ENCODE measurements around the gene SOCS1.
A peak's percentile ranks its signal among the peaks of the same experiment; 100 is the strongest.
"Not testable (repeated sequence)": the region's sequence is repeated elsewhere in the genome, so short reads cannot be mapped to it uniquely, and the experiment has no call there.

Gene SOCS1, protein sequence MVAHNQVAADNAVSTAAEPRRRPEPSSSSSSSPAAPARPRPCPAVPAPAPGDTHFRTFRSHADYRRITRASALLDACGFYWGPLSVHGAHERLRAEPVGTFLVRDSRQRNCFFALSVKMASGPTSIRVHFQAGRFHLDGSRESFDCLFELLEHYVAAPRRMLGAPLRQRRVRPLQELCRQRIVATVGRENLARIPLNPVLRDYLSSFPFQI
- 25.0 to 68.1 reads per million in 2 donors for total RNA-seq

DNA sequence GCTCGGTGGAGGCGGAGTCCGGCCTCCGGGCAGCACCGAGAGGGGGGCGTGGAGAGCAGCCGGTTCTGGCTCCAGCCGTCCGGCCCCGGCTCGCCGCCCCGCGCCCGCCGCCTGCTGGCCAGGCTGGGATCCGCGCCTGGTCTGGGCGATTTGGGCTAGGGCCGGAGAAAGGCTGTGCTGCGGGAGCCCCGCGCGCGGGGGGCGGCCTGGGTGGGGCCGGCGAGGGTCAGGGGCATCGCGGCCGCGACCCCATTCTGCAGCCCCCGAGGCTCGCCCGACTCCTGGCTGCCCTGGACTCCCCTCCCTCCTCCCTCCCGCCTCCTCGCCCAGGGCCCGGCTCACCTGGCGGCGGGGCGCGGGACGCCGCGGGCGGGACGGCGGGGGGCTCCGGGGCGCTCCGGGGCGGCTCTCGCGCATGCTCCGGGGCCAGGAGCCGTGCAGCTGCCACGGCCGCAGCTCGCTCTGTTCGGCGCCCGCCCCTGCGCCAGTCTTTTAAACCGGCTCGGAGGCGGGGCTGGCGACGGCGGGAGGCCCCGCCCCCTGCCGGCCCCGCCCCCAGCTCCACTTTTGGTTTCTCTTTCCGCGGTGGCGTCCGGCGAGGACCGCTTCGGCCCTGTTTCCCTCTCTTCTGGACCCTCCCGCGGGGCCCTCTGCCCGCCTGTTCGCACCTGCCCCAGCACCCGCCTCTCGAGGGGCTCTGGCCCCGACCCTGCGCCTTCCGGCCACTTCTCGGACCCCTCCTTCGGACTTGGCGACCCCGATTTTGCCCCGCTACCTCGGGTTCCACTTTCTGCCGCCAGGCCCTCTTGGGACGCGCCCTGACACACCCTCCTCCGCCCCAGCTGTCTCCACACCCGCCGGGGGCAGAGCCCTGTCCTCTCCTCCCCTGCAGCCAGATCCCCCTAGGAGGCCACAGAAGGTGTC lies at the start of gene SOCS1:
SOCS1 (minus strand) TSS at position 468 of the 924 bp plus-strand sequence. CDS start 726 bp downstream, outside the sequence.
- peak; percentile 82 for DNase-seq

DNA sequence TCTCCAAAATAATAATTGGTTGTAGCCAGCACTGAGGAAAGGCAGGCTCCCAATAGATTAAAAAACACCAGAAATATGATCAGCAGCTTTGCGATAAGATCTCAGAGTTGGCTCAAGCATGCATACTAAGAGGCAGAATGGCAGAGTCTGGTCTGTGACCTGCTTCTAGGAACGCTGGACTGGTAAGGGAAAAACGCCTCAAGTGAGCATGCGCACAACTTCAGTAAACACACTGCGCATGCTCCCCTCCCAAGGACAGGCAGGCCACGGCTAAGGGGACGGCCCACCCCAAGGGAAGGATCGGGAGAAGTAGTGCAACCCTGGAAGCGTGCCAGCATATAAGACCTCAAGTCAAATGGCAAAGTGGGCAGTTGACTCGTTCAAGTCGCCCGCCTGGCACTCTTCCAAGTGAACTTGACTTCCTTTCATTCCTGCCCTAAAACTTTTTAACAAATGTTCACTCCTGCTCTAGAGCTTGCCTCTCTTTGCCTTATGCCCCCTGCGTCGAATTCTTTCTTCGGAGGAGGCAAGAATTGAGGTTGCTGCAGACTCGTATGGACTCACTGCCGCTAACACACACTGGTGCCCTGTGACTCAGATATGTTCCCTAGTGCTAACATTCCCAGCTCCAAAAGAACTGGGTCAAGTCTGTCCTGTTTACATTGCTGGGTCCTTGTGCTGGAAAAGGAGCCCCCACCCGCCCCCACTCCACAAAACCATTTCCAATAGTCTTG lies 47.6 kb upstream of the SOCS1 start:
- no peak for DNase-seq

DNA sequence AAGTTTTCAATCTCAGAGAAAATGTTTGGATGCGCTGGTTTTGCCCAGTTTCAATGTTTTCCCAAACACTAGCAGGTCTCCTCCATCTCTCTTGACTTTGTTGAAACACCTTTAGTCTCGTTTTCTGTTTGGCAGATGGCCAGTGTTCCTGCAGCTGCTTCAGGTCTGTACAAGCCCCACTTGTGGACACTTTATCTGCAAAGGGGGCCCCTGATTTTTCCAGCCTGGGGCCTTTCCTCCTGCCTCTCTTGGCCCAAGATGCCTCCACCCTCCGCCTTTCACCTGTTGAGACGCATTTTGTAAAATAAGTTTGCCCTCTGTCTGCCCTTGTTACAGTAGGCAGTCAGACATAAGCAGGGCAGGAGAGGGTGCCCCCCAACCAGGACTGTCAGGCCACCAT lies 47.0 kb upstream of the SOCS1 start:
- no peak for DNase-seq

DNA sequence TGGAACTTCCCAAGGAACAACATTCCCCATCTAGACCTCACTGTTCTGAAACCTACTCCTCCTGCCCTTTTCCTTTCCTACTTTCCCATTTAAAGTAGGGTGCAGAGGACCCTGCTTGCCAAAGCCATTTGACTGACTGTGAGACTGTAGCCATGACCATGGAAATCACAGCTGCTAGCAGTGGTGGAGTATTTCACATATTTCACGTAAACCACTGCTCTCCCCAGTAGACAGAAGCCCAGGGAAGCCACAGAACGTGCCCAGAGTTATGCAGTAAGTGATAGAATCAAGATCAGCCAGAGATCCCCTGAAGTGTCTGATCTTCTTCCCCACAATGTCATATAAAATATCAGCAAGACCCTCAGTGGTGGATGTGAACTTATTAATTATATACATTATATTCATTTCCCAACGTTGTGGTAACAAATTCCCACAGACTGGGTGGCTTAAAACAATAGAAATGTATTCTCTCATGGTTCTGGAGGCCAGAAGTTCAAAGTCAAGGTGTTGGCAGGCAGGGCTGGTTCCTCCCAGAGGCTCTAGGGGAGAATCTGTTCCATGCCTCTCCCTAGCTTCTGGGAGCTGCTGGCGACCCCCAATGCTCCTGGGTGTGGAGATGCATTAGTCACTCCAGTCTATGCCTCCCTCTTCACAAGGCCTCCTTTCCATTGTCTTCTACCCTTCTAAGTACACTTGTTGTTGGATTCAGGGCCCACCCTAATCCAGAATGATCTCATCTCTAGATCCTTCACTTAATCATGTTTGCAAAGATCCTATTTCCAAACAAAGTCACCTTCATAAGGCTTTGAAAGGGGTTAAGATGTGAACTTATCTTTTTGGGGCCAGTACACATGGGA lies 45.9 kb upstream of the SOCS1 start:
- no peak for DNase-seq

DNA sequence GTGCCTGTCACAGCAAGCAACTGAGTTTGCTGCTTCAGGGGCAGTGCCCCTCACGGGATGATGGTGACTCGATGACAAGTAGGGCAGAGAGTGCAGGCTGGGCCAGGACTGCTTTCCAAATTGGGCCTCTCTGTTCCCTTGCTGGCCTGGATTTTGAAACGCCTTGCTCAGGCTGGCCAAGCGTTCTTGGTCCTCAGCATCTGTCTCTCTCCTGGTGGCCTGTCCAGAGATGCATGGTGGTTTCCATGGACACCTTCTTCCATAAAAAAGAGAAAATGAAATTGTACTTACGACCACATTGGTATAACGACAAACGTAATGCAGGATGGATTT lies 44.5 kb upstream of the SOCS1 start:
- DNase-seq: no peak

DNA sequence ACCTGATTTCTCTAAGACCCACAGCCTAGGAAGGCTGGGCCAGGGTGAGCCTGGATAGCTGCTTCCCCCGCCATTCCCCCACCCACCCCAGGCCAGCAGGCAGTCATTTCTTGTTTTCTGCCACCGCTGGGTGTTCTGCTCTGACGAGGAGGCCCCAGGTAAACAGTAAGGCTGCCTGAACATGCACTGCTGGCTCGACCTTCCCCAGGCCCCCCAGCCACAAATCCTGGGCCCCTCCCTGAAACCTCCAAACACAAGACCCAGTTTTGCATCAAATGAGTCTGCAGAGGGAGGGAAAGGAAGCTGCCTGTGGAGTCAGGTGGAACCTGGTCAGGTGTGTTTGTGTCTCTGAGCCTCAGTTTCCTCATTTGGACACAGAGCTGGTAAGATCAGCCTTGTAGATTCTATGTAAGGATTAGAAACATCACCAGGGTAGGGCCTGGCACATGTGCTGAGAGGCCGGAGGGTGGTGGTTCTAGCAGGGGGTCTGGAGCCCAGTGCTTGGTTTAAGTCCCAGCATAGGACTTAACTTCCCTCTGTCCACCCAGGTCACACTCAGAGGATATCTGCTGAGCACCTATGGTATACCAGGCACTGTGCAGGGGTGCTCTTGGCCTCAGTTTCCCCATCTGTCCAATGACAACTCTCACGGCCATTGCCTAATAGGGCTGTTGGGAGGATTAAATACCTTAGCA lies 44.0 kb upstream of the SOCS1 start:
- DNase-seq: no peak

DNA sequence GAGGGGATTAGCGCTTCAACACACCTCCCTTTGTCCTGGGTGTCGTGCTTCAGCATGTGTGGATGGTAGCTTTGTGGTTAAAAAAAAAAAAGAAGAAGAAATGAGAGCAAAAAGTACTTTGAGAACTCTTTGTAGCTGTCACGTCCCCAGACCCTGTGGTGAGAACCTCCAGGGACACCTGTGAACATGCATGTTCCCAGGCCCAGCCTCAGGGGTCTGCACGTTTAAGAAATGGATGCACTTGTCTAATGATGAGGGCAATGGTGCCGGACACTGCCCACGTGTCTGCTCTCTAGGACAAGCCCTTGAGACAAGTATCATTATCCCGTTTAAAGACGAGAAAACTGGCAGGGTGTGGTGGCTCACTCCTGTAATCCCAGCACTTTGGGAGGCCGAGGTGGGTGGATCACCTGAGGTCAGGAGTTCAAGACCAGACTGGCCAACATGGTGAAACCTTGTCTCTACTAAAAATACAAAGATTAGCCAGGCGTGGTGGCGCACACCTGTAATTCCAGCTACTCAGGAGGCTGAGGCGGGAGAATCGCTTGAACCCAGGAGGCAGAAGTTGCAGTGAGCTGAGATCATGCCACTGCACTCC lies 43.0 kb upstream of the SOCS1 start:
- DNase-seq: not testable (repeated sequence)

DNA sequence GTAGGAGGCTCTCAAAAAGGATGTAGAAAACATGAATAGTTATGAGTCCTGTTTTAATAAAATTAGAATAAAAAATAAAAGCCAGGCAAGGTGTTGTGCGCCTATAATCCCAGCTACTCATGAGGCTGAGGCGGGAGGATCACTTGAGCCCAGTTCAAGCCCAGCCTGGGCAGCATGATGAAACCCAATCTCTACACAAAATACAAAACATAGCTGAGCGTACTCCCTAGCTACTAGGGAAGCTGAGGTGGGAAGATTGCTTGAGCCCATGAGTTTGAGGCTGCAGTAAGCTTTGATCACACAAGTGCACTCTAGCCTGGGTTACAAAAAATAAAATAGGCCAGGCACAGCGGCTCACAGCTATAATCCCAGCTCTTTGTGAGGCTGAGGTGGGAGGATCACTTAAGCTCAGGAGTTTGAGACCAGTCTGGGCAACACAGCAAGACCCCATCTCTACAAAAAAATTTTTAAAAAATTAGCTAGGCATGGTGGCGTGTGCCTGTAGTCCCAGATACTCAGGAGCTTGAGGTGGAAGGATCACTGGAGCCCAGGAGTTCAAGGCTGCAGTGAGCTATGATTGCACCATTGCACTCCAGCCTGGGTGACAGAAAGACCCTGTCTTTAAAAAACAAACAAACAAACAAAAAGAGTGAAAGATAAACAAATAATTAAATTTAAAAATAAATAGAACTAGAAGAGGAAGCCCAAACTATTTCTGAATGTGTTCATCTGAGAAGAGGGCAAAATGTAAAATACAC lies 42.3 kb upstream of the SOCS1 start:
- DNase-seq: no peak

DNA sequence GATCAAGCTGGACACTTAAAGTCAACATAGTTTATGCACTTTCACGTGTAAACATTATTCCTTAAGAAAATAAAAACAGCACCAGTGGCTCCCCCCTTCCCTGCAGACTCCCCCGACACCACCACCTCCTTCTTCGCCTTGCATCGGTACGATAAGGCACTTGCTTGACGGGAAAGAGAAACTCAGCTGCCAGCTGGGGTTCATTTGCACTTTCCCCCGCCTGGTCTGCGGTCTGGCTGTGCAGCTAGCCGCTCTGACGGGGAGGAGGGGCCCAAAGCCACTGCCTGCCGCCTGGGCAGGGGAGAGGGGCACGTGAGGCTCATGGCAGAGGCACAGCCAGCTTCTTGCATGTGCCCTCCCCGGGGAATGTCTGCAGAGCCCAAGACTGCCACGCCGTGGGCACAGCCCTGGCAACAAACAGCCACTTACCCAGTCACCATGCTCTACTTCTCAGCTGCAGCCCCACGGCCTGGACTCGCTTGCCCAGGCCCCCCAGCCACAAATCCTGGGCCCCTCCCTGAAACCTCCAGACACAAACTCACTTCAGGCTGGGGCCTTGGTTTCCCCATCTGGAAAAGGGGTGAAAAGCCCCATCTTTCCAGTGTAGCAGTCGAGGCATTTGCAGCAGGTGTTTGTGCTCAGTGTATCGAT lies 41.6 kb upstream of the SOCS1 start:
- peak; percentile 37 for DNase-seq

DNA sequence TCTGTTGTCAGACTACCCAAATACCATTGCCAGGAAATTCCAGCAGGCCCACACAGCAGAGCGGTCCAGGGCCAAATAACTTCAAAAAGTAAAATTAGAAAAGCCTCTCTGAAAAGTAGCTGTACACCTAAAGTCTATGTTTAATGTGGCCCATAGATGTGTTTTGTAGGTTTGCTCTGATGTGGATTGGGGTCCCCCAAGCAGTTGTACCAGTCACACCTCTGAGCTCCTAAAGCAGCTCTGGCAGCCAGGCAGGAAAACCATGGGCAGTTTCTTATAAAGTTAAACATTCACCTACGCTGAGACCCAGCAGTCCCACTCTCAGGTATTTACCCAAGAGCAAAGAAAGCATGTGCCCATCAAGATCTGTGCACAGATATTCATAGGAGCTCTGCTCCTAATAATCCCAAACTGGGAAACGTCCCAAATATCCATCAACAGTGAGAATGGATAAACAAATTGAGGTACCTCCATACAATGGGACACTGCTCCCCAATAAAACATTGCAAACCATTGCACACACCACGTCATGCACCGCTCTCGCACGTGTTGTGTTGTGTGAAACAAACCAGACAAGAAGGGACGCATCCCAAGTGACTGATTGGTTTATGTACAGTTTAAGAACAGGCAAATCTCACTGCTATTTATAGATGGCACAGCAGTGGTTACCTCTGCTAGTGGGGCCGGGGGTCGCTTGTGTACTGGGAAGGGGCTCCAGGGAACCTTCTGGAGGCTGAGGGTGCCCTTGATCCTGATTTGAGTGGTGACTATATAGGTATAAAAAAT lies 40.9 kb upstream of the SOCS1 start:
- DNase-seq: no peak

DNA sequence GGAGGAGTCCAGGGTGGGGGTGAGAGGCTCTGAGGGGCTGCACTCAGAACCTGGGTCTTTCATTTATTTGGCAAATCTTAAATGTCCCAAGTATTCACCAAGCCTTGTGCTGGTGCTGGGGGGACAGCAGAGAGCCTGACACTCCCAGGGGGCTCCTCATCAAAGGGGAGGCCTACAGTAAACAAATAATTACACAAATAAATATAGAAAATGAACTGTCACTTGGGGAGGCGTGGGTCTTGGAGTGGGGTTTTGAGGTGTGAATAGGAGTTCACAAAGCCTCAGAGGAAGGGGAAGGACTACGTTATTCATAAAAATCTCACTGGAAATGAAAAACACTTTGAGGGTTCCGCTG lies 40.3 kb upstream of the SOCS1 start:
- no peak for DNase-seq

DNA sequence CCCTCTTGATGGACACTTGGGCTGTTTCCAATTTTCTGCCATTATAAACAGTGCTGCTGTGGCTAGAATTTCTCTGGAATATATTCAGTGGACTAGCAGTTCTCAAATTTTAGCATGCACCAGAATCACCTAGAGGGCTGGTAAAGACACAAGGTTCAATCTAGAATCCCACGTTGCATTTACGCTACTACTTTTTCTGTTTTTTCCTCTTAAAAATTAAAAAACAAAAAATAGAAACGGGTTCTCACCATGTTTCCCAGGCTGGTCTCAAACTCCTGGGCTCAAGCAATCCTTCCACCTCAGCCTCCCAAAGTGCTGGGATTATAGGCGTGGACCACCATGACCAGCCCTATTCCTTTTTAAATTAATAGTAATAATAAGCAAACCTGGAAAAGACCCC lies 39.7 kb upstream of the SOCS1 start:
- no peak for DNase-seq

DNA sequence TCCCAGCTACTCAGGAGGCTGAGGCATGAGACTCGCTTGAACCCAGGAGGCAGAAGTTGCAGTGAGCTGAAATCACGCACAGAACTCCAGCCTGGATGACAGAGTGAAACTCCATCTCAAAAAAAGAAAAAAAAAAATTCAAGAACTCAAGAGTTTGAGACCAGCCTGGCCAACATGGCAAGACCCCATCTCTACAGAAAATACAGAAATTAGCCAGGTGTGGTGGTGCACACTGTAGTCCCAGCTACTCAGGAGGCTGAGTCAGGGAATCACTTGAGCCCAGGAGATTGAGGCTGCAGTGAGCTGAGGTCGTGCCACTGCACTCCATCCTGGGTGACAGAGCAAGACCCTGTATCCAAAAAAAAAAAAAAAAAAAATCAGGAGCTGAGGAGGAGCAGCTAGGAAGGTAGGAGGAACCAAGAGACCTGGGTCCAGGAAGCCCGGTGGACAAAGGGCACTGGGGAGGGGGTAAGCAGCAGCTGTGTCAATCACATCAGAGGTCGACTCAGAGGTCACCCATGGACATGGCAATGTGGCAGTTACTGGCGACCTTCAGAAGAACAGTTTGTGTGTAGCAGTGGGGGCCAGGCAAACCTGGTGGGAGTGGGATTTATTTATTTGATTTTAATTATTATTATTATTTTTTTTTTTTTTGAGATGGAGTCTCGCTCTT lies 36.2 kb upstream of the SOCS1 start:
- DNase-seq: no peak

DNA sequence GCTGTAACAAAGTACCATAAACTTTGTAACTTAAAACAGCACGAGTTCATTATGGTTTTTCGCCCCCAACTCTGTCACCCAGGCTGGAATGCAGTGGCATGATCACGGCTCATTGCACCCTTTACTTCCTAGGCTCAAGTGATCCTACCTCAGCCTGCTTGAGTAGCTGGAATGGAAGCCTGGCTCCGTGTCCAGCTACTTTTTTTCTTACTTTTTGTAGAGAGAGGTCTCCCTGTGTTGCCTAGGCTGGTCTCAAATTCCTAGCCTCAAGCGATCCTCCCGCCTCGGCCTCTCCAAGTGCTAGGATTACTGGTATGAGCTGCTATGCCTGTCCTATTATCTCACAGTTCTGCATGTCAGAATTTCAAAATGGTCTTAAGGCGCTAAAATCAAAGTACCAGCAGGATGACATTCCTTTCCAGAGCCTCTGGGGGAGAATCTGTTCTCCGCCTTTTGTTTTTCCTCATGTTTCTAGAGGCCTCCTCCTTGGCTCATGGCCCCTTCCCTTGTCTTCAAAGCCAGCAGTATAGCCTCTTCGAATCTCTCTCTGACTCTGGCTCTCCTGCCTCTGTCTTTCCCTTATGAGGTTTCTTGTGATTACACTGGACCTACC lies 35.2 kb upstream of the SOCS1 start:
- DNase-seq: no peak

DNA sequence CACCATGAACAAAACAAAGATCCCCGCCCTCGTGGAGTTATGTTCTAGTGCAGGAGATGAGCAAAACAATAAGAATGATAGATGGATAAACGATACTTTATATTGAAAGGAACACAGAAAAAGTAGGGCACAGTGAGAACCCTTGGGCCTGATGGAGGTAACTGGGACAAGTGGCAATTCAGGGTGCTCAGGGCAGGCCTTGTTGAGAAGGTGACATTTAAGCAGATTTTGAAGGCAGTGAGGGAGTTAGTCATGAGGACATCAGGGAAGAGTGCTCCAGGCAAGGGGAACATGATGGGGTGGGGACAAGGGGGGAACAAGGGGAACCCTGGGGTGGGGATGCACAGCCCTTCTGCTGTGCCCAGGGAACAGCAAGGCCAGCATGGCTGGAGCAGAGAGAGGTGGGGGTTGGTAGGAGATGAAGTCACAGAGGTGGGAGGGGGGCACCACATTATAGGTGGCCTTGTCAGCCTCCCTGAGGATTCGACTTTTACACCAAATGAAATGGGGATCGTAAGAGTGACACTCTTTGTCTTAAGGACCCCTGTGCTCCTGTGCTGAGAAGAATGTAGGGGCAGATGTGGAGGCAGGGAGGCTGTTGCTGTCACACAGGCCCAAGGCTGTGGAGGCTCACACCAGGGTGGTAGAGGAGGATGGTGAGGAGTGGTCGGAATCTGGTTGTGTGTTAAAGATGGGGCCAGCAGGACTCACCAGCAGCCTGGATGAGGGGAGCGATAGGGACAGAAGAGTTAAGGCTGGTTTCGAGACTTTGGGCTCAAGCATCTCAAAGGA lies 34.3 kb upstream of the SOCS1 start:
- no peak for DNase-seq

DNA sequence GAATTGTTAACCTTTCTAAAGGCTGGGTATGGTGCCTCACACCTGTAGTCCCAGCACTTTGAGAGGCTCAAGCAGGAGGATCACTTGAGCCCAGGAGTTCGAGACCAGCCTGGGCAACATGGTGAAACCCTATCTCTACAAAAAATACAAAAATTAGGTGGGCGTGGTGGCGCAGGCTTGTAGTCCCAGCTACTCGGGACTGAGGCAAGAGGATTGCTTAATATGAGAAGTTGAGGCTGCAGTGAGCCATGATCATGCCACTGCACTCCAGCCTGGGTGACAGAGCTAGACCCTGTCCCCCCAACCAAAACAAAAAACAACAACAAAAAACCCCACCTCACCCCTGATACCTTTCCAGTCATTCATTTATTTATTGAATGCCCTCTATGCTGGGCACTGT lies 33.7 kb upstream of the SOCS1 start:
- not testable (repeated sequence) for DNase-seq

DNA sequence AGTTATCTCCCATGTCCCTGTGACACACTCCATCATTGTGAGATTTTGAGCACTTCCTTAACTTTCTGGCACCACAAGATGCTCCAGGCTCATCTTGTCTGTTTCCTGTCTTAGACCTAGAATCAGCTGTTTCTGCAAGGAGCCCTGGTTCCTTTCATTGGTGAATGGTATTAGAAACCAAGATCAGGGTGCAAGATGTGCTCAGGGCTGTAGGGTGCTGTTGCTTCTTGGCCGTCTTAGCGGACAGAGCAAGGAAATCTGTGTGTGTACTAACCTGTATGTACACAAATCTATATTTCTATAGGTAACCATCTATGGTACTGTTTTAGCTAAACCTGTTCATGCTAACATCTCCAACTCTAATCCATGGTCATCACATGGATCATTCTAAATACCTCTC lies 33.2 kb upstream of the SOCS1 start:
- no peak for DNase-seq

DNA sequence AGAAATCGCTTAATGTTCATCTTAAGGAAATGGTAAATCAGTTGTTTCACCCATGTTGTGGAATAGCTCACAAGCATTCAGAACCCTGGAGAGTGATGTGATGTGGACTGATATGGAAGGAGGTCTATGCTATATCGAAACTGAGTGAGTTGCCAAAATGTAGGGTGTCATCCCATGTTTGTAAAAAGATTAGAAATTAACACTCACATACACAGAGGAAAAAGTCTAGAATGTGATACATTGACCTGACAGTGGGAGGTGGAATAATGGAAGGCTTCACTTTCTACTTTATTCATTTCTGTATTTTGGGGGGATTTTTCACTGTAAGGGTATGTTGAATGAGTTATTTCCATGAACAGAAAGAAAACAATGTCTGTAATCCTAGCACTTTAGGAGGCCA lies 29.8 kb upstream of the SOCS1 start:
- DNase-seq: no peak
